ENCODE data around the gene DPF3. TPM values are rescaled to one million over a fixed set of nuclear protein-coding genes. Genes with fewer than 3 reads are reported as not detected.

Gene DPF3
- polyA plus RNA-seq, 1 donor: 3.5 TPM

- 100% methylated on average over 1 of the region's 3 CpGs for WGBS (ENCODE audit: insufficient coverage, low lambda C conversion rate)
- no peak for DNase-seq
- Histone ChIP-seq H3K27ac (ENCODE audit: low read length) (no peak overlapping the region), H3K4me1 (ENCODE audit: control insufficient read depth, insufficient read depth, low read length) (no peaks in the 10 kb centered on the region), H3K9me3 (ENCODE audit: control insufficient read depth, low read depth, low read length) (peaks cover 5% of the 10 kb centered on the region), H3K36me3 (ENCODE audit: control insufficient read depth, insufficient read depth, low read length) (no peaks in the 10 kb centered on the region), H3K4me3 (ENCODE audit: low read length) (no peak overlapping the region), H3K27me3 (ENCODE audit: control insufficient read depth, insufficient read depth, low read length) (no peaks in the 10 kb centered on the region)
Measured at GRCh38 chr14:72868500-72868899, 25.4 kb downstream of the DPF3 start.

- 100% methylated on average over 1 of the region's 6 CpGs for WGBS (ENCODE audit: insufficient coverage, low lambda C conversion rate)
- Histone ChIP-seq H3K36me3 (ENCODE audit: control insufficient read depth, insufficient read depth, low read length) (no peaks in the 10 kb centered on the region), H3K27ac (ENCODE audit: low read length) (no peak overlapping the region), H3K4me3 (ENCODE audit: low read length) (no peak overlapping the region), H3K4me1 (ENCODE audit: control insufficient read depth, insufficient read depth, low read length) (no peaks in the 10 kb centered on the region), H3K9me3 (ENCODE audit: control insufficient read depth, low read depth, low read length) (no peaks in the 10 kb centered on the region), H3K27me3 (ENCODE audit: control insufficient read depth, insufficient read depth, low read length) (no peaks in the 10 kb centered on the region)
- DNase-seq: no peak
Measured at GRCh38 chr14:72864712-72865365, 29.1 kb downstream of the DPF3 start.

GRCh38 chr14:72863216-72864006 is 30.5 kb downstream of the DPF3 start:
- Histone ChIP-seq H3K36me3 (ENCODE audit: control insufficient read depth, insufficient read depth, low read length) (no peaks in the 10 kb centered on the region), H3K4me1 (ENCODE audit: control insufficient read depth, insufficient read depth, low read length) (no peaks in the 10 kb centered on the region), H3K27me3 (ENCODE audit: control insufficient read depth, insufficient read depth, low read length) (no peaks in the 10 kb centered on the region), H3K4me3 (ENCODE audit: low read length) (no peak overlapping the region), H3K9me3 (ENCODE audit: control insufficient read depth, low read depth, low read length) (no peaks in the 10 kb centered on the region), H3K27ac (ENCODE audit: low read length) (no peak overlapping the region)
- WGBS (ENCODE audit: insufficient coverage, low lambda C conversion rate): no CpG with 5 or more reads among the region's 7 CpGs
- DNase-seq: no peak

- Histone ChIP-seq H3K36me3 (ENCODE audit: control insufficient read depth, insufficient read depth, low read length) (no peaks in the 10 kb centered on the region), H3K27me3 (ENCODE audit: control insufficient read depth, insufficient read depth, low read length) (no peaks in the 10 kb centered on the region), H3K4me1 (ENCODE audit: control insufficient read depth, insufficient read depth, low read length) (peaks cover 12% of the 10 kb centered on the region), H3K27ac (ENCODE audit: low read length) (peak overlapping the region; percentile 6), H3K4me3 (ENCODE audit: low read length) (no peak overlapping the region), H3K9me3 (ENCODE audit: control insufficient read depth, low read depth, low read length) (no peaks in the 10 kb centered on the region)
- DNase-seq: peak; percentile 28 to 58
- no CpG with 5 or more reads among the region's 12 CpGs for WGBS (ENCODE audit: insufficient coverage, low lambda C conversion rate)
Measured at GRCh38 chr14:72856530-72857266, 37.2 kb downstream of the DPF3 start.

GRCh38 chr14:72855913-72856312 is 38.0 kb downstream of the DPF3 start:
- Histone ChIP-seq H3K9me3 (ENCODE audit: control insufficient read depth, low read depth, low read length) (no peaks in the 10 kb centered on the region), H3K27me3 (ENCODE audit: control insufficient read depth, insufficient read depth, low read length) (no peaks in the 10 kb centered on the region), H3K4me3 (ENCODE audit: low read length) (no peak overlapping the region), H3K4me1 (ENCODE audit: control insufficient read depth, insufficient read depth, low read length) (peaks cover 12% of the 10 kb centered on the region), H3K36me3 (ENCODE audit: control insufficient read depth, insufficient read depth, low read length) (no peaks in the 10 kb centered on the region), H3K27ac (ENCODE audit: low read length) (no peak overlapping the region)
- no peak for DNase-seq
- no CpG with 5 or more reads among the region's 1 CpG for WGBS (ENCODE audit: insufficient coverage, low lambda C conversion rate)

GRCh38 chr14:72852194-72852593 is 41.7 kb downstream of the DPF3 start:
- no peaks in the 10 kb centered on the region for H3K9me3 ChIP-seq (ENCODE audit: control insufficient read depth, low read depth, low read length)
- no peaks in the 10 kb centered on the region for H3K36me3 ChIP-seq (ENCODE audit: control insufficient read depth, insufficient read depth, low read length)
- DNase-seq: no peak
- 80% methylated on average over 2 of the region's 10 CpGs for WGBS (ENCODE audit: insufficient coverage, low lambda C conversion rate)
- no peak overlapping the region for H3K27ac ChIP-seq (ENCODE audit: low read length)
- H3K4me3 ChIP-seq (ENCODE audit: low read length): no peak overlapping the region
- H3K4me1 ChIP-seq (ENCODE audit: control insufficient read depth, insufficient read depth, low read length): peaks cover 21% of the 10 kb centered on the region
- no peaks in the 10 kb centered on the region for H3K27me3 ChIP-seq (ENCODE audit: control insufficient read depth, insufficient read depth, low read length)

DNA sequence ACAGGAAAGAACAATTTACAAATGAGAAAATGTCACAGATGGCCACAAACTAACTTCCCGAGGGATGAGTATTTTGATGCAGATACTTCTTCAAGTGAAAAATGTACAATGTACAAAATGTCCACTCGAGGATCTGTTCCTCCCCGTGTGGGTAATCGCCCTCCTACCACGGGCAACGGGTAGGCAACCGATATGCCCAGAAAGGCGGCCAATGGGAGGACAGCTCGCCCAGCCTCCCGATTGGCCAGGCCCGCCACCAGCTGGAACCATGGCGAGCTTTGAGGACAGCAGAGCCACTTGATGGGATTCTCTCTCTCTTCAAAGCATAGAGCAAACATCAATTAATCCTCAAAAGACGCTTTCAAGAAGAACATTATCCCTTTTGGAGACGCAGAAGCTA is 42.3 kb downstream of the DPF3 start:
- Histone ChIP-seq H3K4me1 (ENCODE audit: control insufficient read depth, insufficient read depth, low read length) (peaks cover 15% of the 10 kb centered on the region), H3K9me3 (ENCODE audit: control insufficient read depth, low read depth, low read length) (no peaks in the 10 kb centered on the region)
- no CpG with 5 or more reads among the region's 14 CpGs for WGBS (ENCODE audit: insufficient coverage, low lambda C conversion rate)

DNA sequence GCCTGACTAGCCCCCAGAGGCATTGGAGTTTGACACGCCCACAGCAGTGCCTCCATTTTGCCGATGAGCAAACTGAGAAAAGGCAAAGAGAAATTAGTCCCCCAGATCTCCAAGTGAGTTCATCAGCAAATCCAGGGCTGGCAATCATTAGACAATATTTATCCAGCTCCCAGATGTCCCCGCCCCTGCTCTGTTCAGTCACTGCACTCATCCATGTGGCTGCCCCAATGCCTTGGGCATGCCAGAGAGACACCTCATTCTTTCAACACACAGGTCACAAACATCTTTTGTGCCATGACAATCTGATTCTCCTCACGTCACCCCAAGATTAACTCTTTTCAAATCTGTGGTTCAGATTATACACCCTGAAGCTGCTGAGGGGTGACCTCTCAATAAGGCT is 43.5 kb downstream of the DPF3 start:
- DNase-seq: peak in 1 of 2 donors; percentile 21
- Histone ChIP-seq H3K9me3 (ENCODE audit: control insufficient read depth, low read depth, low read length) (no peaks in the 10 kb centered on the region), H3K4me1 (ENCODE audit: control insufficient read depth, insufficient read depth, low read length) (peaks cover 10% of the 10 kb centered on the region), H3K36me3 (ENCODE audit: control insufficient read depth, insufficient read depth, low read length) (no peaks in the 10 kb centered on the region), H3K4me3 (ENCODE audit: low read length) (no peak overlapping the region), H3K27ac (ENCODE audit: low read length) (no peak overlapping the region), H3K27me3 (ENCODE audit: control insufficient read depth, insufficient read depth, low read length) (no peaks in the 10 kb centered on the region)
- WGBS (ENCODE audit: insufficient coverage, low lambda C conversion rate): no CpG with 5 or more reads among the region's 4 CpGs

More for the DNA sequence above, 42.3 kb downstream of the DPF3 start:
- Histone ChIP-seq H3K27ac (ENCODE audit: low read length) (no peak overlapping the region), H3K4me3 (ENCODE audit: low read length) (no peak overlapping the region), H3K27me3 (ENCODE audit: control insufficient read depth, insufficient read depth, low read length) (no peaks in the 10 kb centered on the region), H3K36me3 (ENCODE audit: control insufficient read depth, insufficient read depth, low read length) (no peaks in the 10 kb centered on the region)
- DNase-seq: no peak

GRCh38 chr14:72849222-72849621 is 44.7 kb downstream of the DPF3 start:
- no peak overlapping the region for H3K27ac ChIP-seq (ENCODE audit: low read length)
- H3K9me3 ChIP-seq (ENCODE audit: control insufficient read depth, low read depth, low read length): no peaks in the 10 kb centered on the region
- peaks cover 10% of the 10 kb centered on the region for H3K4me1 ChIP-seq (ENCODE audit: control insufficient read depth, insufficient read depth, low read length)
- no CpG with 5 or more reads among the region's 12 CpGs for WGBS (ENCODE audit: insufficient coverage, low lambda C conversion rate)
- no peaks in the 10 kb centered on the region for H3K27me3 ChIP-seq (ENCODE audit: control insufficient read depth, insufficient read depth, low read length)
- no peak overlapping the region for H3K4me3 ChIP-seq (ENCODE audit: low read length)
- no peaks in the 10 kb centered on the region for H3K36me3 ChIP-seq (ENCODE audit: control insufficient read depth, insufficient read depth, low read length)
- no peak for DNase-seq

GRCh38 chr14:72847721-72848120 is 46.2 kb downstream of the DPF3 start:
- peaks cover 10% of the 10 kb centered on the region for H3K4me1 ChIP-seq (ENCODE audit: control insufficient read depth, insufficient read depth, low read length)
- H3K9me3 ChIP-seq (ENCODE audit: control insufficient read depth, low read depth, low read length): no peaks in the 10 kb centered on the region
- no peak overlapping the region for H3K4me3 ChIP-seq (ENCODE audit: low read length)
- H3K27me3 ChIP-seq (ENCODE audit: control insufficient read depth, insufficient read depth, low read length): no peaks in the 10 kb centered on the region
- no peaks in the 10 kb centered on the region for H3K36me3 ChIP-seq (ENCODE audit: control insufficient read depth, insufficient read depth, low read length)
- no peak overlapping the region for H3K27ac ChIP-seq (ENCODE audit: low read length)
- 100% methylated on average over 1 of the region's 4 CpGs for WGBS (ENCODE audit: insufficient coverage, low lambda C conversion rate)
- no peak for DNase-seq
